HG03135 (cell line): ENCODE data around the gene GRIK1.

ENCODE experiments used
- ATAC-seq: cut with Tn5 transposase; IDR thresholded peaks from one replicate; pipeline ENCODE4 v1.9.1; 2021; ENCODE audit warnings: mild to moderate bottlenecking, moderate library complexity; ENCODE audit not compliant: unreplicated experiment

GRIK1 gene

GRCh38 chr21:29557931-29558725 lies 381.7 kb downstream of the GRIK1 start:
- no peak for ATAC-seq

DNA sequence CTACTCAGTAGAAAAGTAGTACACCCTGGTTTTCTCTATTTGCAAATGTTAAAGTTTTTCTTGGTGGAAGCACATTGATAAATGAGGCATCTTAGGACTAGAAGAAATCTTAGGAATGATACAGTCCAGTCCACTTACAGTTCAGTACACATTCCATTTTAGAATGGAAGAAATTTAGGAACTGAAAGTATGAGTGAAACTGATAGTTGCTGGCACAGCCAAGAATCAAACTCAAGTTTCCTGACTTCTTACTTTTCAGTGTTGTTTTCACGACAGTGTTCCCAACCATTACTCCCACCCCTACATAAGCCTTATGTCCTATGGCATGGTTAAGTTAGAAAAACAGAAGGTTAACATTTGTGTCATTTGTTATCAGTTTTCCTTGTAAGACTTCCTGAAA lies 382.6 kb downstream of the GRIK1 start:
- no peak for ATAC-seq

DNA sequence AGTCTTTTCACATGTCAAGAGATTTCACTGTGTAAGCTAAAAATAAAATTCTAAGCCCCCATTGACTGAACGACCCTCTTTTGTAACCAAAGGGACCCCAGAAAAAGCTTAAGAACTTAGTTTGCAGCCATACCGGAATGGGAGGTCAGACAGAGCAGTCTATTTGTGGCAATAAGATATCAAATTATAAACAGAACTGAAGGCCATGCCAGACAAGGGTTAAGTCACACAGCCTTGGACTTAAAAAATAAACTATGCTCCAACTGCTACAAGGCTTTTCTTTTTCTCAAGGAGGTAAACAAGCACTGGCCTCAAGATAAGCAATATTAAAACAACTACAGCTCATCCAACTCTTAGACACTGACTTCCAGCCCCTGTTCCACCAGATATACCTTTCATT lies 384.2 kb downstream of the GRIK1 start:
- ATAC-seq = no peak

DNA sequence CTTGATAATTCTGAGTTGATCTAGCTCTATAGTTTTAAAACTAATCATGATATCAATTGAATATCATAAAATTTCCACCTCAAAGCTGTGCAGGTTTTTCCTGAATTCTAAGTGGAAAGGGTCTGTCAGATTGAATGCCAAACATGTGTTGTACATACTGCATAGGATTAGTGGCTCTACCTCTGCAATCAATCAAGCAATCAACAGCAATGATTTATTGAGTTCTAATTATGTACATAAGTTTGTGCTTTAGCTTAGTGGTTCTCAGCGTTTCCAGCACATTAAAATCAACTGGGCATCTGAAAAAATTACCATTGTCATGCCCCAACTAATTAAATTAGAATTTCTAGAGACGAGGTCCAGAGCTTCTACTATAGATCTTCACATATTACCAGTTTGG lies 389.6 kb downstream of the GRIK1 start:
- ATAC-seq = no peak

GRCh38 chr21:29549614-29550013 lies 390.2 kb downstream of the GRIK1 start:
- no peak for ATAC-seq

DNA sequence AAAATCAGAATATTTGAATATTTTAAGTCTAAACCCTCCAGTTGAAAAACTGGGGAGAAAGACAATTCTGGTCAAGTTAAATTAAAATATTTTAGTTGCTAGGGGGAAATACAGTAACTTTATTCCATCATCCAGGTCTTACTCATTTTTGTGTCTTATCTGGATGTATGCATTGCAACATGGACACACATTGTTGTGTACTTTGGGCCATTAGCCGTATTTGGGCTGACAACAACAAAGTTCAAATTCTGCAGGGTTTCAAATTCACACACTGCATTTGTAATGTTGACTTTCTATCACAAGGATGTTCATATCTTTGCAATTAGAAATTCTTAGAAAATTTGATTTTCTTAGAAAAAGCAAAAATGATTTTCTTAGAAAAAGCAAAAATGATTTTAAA lies 391.8 kb downstream of the GRIK1 start:
- ATAC-seq = no peak

GRCh38 chr21:29546071-29546470 lies 393.7 kb downstream of the GRIK1 start:
- ATAC-seq = no peak

GRCh38 chr21:29540289-29540688 lies 399.5 kb downstream of the GRIK1 start:
- ATAC-seq = no peak

GRCh38 chr21:29538115-29538514 lies 401.7 kb downstream of the GRIK1 start:
- no peak for ATAC-seq

DNA sequence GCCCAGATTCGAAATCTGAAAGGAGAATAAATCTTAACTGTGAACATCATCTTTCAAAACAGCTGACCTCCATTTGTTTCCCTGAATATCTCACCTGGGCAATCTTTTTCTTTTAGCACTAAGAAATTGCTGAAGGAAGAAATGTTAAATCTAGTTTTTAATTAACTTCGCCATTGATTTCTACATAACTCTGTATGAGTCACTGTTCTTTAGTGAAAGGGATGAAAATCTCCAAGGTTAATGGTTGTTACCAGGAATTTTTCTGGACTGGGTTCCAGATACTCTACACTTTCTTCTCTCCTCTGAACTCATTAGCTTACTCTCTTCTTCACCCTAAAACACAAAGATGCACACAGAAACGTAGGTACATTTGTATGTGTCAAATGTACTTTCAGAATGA lies 405.3 kb downstream of the GRIK1 start:
- ATAC-seq = no peak

DNA sequence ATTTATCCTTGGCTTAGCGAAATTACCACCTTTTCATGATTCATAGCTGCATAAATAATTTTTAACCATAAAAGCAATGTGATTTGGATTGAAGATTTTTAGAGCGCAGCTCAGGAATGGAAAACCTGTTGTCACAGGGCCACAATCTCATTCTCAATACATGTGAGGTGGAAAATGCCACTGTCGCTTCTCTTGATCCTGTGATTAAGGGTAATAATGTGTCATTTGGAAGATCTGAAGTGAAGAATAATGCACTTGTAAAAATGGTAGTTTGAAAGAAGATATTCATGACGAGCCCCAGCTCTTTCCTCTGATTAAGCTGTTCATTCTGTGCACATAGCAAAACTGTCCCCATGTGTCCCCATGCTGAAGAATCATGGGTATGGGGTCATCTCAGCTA lies 410.7 kb downstream of the GRIK1 start:
- ATAC-seq = no peak

GRCh38 chr21:29526545-29526944 lies 413.3 kb downstream of the GRIK1 start:
- ATAC-seq = no peak

GRCh38 chr21:29524055-29524454 lies 415.7 kb downstream of the GRIK1 start:
- no peak for ATAC-seq

DNA sequence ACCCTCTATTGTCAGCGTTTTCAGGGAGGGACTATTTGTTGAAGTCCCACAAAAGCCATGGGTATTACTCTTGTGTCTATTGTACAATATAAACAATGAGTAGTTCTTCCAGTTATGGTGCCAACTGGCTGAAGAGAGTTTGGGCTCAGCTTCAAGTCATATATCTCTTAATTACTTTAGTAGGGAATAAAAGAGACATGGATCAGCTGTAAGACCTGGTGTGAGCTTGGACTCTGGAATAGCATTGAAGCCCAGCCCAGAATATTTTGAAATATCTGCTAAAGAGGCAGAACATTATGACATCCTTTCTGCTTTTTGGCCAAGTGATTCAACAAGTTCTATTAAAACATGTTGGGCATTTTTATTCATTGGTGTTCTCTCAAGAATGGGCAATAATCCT lies 416.1 kb downstream of the GRIK1 start:
- ATAC-seq = no peak

GRCh38 chr21:29521872-29522271 lies 417.9 kb downstream of the GRIK1 start:
- no peak for ATAC-seq

DNA sequence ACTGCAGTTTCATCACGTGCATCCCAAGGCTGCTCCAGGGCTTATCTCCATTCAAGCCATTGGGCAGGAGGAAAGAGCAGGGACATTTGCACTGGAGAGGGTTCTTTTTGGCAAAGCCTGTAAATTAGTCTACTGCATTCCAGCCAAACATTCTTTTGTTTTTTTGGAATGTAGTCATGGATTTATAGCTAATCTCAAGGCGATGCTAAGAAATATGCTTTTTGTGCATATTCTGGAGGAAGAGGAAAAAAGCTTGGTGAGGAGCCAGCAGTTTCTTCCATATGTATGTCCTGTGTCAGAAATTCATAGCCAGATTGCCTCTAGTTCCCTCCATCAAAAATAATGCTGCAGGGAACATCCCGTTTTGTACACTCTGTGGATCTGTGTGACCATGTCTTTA lies 419.6 kb downstream of the GRIK1 start:
- ATAC-seq = no peak

DNA sequence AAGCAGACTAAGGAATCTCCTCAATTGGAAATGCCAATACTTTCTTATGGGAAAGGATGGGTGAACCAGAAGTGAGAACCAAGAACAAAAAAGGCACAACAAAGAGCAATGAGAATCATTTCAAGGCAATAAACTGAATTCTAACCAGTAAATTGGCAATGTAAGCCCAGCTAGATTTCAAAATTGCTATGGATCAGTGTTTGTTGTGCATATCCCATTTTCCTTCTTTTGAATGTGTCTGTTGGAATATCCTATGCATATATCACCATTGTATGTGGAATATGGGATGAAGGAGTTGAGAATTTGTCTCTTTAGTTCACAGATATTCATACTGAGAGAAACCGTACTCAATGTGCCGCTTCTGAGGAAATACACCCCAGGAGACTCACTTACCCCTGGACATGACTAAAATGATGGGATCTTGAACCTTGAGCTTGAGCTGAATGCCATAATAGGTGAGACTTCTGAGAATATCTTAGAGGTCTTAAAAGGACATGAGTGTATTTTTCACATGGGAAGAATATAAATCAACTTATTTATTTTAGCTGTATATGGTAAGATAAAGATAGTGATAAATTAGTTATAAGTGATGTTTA lies 425.0 kb downstream of the GRIK1 start:
- no peak for ATAC-seq

DNA sequence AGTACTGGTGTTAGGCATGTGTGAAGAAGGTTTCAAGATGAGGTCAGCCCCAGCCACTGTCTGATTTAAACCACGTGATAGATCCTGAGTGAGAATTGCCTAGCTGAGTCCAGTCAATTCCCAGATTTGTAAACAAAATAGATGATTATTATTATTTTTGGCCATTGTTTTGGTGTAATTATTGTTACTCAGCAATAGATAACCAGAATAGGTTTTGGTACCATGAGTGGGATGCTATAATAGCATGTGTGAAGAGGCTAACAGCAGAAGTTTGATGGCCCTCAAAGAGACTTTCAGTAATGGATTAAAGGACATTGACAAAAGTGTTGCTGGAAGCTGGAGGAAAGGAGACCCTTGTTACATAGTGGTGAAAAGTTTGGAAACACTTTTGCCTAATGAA lies 426.3 kb downstream of the GRIK1 start:
- no peak for ATAC-seq

- no peak for ATAC-seq
Measured at GRCh38 chr21:29511096-29511495, 428.7 kb downstream of the GRIK1 start.

DNA sequence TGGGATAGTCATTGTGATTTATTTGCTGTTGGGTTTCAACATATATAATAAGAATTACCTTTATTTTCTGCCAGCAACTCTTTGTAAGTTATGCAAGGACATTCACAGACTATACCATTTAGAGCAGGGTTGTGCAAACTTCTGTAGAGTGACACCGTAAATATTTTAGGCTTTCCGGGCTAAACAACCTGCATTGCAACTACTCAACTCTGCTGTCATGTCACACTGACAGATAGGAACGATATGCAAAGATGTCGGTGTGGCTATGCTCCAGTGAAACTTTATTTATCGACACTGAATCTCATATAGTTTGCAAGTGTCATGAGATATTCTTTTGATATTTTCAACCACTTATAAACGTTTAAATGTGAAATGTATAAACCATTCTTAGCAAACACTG lies 430.7 kb downstream of the GRIK1 start:
- ATAC-seq = no peak

DNA sequence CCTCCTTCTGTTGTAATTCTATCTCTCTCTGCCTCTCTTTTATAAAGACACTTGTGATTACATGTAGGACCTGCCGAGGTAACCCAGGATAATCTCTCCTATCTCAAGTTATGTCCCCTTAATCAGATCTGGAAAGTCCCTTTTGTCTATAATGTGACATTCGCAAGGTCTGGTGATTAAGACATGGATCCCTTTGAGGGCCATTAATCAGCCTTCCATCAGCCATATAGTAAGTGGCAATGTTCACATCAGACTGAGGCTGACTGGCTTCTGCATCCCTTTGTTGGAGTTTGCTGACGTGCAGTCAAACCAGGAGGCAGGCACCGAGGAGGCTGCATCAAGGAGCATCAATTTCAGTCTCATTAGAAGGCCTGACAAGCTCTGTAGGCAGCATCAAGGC lies 431.5 kb downstream of the GRIK1 start:
- no peak for ATAC-seq

DNA sequence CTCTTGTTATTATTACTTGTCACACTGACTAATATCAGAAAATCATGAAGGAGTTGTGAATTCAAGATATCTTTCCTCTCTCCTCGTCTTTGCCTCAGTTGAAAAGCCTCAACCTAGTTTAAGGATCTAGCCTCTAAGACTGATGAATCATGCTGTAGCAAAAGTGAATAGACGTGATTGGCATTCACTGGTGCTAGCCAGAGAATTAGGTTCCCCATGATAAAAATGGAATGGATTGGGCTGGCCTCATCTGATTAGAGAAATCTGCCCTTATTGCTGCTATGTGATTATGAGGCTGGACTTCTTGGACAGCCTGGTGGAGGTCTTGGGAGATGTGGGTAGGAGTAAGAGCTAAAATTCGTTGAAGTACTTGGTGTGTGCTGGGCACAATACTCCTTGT lies 432.8 kb downstream of the GRIK1 start:
- ATAC-seq = no peak

DNA sequence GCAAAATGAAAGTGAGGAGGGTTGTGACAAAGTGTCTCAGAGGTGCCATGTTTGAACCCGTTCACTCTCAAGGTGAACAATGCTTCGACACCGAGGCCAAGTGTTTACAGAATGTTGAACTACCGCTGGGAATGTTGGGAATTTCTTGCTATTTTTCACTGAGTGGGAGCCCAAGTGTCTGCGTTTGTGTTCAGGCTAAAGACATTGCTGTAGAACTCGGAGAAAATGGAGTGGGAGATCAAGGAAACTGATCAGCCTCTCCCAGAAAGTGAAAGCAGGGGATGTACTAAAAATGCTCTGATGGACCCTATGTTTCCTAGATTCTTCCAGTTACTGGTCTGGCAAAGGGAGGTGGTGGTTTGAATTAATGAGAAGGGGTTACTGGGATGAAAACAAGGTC lies 433.6 kb downstream of the GRIK1 start:
- ATAC-seq = no peak
